Vagina (tissue), 2 donors: ENCODE results near the gene FAM163A.

ENCODE experiments used
- POLR2A ChIP-seq, 2 donors: fragments of 450-650 bp; IDR thresholded peaks; one replicate each; pipeline ENCODE4 v1.6.1; 2017; ENCODE audit warnings: antibody characterized with exemption in 2 of 2, mild to moderate bottlenecking in 2 of 2, moderate library complexity in 2 of 2
- TF ChIP-seq, protein P1 (sequence below), 3 experiments: fragments of 450-650 bp in 2 of 3; fragments of 200-600 bp in 1 of 3; sonication (generic) in 1 of 3; IDR thresholded peaks; one replicate each; pipeline ENCODE4 v1.5.1; 2017 to 2019; ENCODE audit warnings: antibody characterized with exemption in 3 of 3, mild to moderate bottlenecking in 2 of 3, moderate library complexity in 2 of 3

DNA sequence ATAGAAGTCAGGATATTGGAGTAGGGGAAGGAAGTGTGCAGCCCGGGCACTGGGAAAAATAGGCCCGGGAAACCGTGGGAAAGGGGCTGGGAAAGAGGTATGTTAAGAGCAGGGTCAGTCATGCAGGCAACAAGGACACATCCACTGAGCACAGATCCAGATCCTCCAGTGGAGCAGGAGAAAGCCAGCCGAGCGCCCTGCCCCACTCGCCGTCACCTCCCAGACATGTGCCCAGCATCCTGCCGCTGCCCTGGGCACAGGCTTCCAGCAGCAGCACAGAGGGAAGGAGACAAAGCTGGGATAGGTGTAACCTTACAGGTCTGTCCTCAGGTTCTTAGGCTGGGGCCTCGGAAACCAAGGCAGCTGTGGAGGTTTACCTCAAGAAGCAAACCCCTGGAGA lies 64.2 kb downstream of the FAM163A start:
- TF ChIP-seq, protein P1, sequence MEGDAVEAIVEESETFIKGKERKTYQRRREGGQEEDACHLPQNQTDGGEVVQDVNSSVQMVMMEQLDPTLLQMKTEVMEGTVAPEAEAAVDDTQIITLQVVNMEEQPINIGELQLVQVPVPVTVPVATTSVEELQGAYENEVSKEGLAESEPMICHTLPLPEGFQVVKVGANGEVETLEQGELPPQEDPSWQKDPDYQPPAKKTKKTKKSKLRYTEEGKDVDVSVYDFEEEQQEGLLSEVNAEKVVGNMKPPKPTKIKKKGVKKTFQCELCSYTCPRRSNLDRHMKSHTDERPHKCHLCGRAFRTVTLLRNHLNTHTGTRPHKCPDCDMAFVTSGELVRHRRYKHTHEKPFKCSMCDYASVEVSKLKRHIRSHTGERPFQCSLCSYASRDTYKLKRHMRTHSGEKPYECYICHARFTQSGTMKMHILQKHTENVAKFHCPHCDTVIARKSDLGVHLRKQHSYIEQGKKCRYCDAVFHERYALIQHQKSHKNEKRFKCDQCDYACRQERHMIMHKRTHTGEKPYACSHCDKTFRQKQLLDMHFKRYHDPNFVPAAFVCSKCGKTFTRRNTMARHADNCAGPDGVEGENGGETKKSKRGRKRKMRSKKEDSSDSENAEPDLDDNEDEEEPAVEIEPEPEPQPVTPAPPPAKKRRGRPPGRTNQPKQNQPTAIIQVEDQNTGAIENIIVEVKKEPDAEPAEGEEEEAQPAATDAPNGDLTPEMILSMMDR (IDR thresholded peaks at IDR 0.05) = no peak
- no peak for TF ChIP-seq POLR2A (IDR thresholded peaks at IDR 0.05)
